A549 (cell line): ENCODE measurements around the gene STIM2. TPM values are rescaled to one million over a fixed set of nuclear protein-coding genes. Genes with fewer than 3 reads are reported as not detected.

Experiments used
- ATAC-seq, 2 experiments: fragments of 200-7000 bp in 1 of 2; fragments of >200 bp in 1 of 2; cut with Nextera tagmentation in 1 of 2; cut with Tn5 transposase in 1 of 2; 3 replicates each; pipeline versions ENCODE4 v1.8.0 to v1.9.1; 2018 to 2020; ENCODE audit warnings: mild to moderate bottlenecking in 1 of 2, moderate library complexity in 1 of 2
- CTCF ChIA-PET: fragments of 300-600 bp; sonication (Branson Sonifier 250); formaldehyde crosslinking; extraction: SDS; loops from one replicate; lab custom pipeline; 2021; ENCODE audit warnings: antibody characterized with exemption, inconsistent platforms; lab: Yijun Ruan, JAX
- POLR2A ChIA-PET: fragments of 350-600 bp; formaldehyde crosslinking; extraction: SDS; loops from one replicate; lab custom pipeline; 2021; ENCODE audit warnings: antibody characterized with exemption, inconsistent platforms; lab: Yijun Ruan, JAX
- DNase-seq, 2 experiments: peaks; one replicate each; pipeline versions ENCODE4 v3.0.0 to v3.0.0-alpha.2; 2011 to 2016; ENCODE audit warnings: low read depth in 1 of 2, low spot score in 1 of 2
- FAIRE-seq: peaks from 2 replicates; lab custom pipeline; 2011; peaks lifted over from hg19 to GRCh38; lab: Jason Lieb, UNC
- H3K27ac ChIP-seq, 2 experiments: fragments of >200 bp; sonication (Bioruptor Twin); formaldehyde crosslinking; 3 replicates each; pipeline ENCODE4 v1.5.1; 2016 to 2017
- H3K4me1 ChIP-seq: fragments of >200 bp; sonication (Bioruptor Twin); formaldehyde crosslinking; 3 replicates; pipeline ENCODE4 v1.6.1; 2016
- H3K4me2 ChIP-seq: fragments of >200 bp; sonication (Bioruptor Twin); formaldehyde crosslinking; 3 replicates; pipeline ENCODE4 v1.6.1; 2016
- H3K4me3 ChIP-seq: fragments of >200 bp; sonication (Bioruptor Twin); formaldehyde crosslinking; 3 replicates; pipeline ENCODE4 v1.5.1; 2016
- H3K9me3 ChIP-seq: fragments of >200 bp; sonication (Bioruptor Twin); formaldehyde crosslinking; 3 replicates; pipeline ENCODE4 v1.6.1; 2016
- CBX2 ChIP-seq: fragments of 200-600 bp; sonication (generic); IDR thresholded peaks from 2 replicates; pipeline ENCODE4 v1.6.1; 2016; ENCODE audit warnings: low read depth, mild to moderate bottlenecking, borderline replicate concordance
- CBX8 ChIP-seq: fragments of 200-600 bp; sonication (generic); IDR thresholded peaks from 2 replicates; pipeline ENCODE4 v1.6.1; 2016
- CHD2 ChIP-seq: fragments of 150-350 bp; IDR thresholded peaks from 2 replicates; pipeline ENCODE4 v1.6.1; 2014; ENCODE audit warnings: low read length; ENCODE audit not compliant: partially characterized antibody
- CHD4 ChIP-seq: fragments of 200-600 bp; sonication (generic); IDR thresholded peaks from 2 replicates; pipeline ENCODE4 v1.6.1; 2016; ENCODE audit warnings: antibody characterized with exemption, mild to moderate bottlenecking, borderline replicate concordance
- EP300 ChIP-seq, 2 experiments: fragments of >200 bp; sonication (Bioruptor Twin); formaldehyde crosslinking; IDR thresholded peaks; 2 replicates in 1 of 2; 3 replicates in 1 of 2; pipeline ENCODE4 v1.6.1; 2016 to 2017
- FOSB ChIP-seq: fragments of 250-450 bp; sonication (Bioruptor Pico); IDR thresholded peaks from 2 replicates; pipeline ENCODE4 v1.5.0; 2020; ENCODE audit warnings: mild to moderate bottlenecking, moderate library complexity
- HDAC2 ChIP-seq: fragments of 200-600 bp; sonication (generic); IDR thresholded peaks from 2 replicates; pipeline ENCODE4 v1.6.1; 2016
- HOXA7 ChIP-seq: fragments of 250-450 bp; sonication (Bioruptor Pico); IDR thresholded peaks from 2 replicates; pipeline ENCODE4 v1.5.0; 2020; ENCODE audit warnings: mild to moderate bottlenecking, moderate library complexity
- HOXB13 ChIP-seq: fragments of 250-450 bp; sonication (Bioruptor Pico); IDR thresholded peaks from 2 replicates; pipeline ENCODE4 v1.5.0; 2020; ENCODE audit warnings: low read depth, mild to moderate bottlenecking, moderate library complexity
- HOXB5 ChIP-seq: fragments of 250-450 bp; sonication (Bioruptor Pico); IDR thresholded peaks from 2 replicates; pipeline ENCODE4 v1.5.0; 2020; ENCODE audit warnings: mild to moderate bottlenecking, moderate library complexity
- JUNB ChIP-seq: fragments of >200 bp; sonication (Bioruptor Twin); formaldehyde crosslinking; IDR thresholded peaks from 2 replicates; pipeline ENCODE4 v1.6.1; 2016
- KDM5A ChIP-seq: fragments of 200-600 bp; sonication (generic); IDR thresholded peaks from 2 replicates; pipeline ENCODE4 v1.6.1; 2016; ENCODE audit warnings: antibody characterized with exemption, mild to moderate bottlenecking
- MAX ChIP-seq: IDR thresholded peaks from 2 replicates; pipeline ENCODE4 v1.6.1; 2012
- MYC ChIP-seq: IDR thresholded peaks from 2 replicates; pipeline ENCODE4 v1.6.1; 2012; ENCODE audit warnings: mild to moderate bottlenecking, inconsistent platforms, low read length, improper control_type of control experiment, borderline replicate concordance
- NFE2L2 ChIP-seq: fragments of 150-350 bp; conservative IDR thresholded peaks from 2 replicates; pipeline ENCODE4 v1.6.1; 2014; ENCODE audit warnings: low read length
- NPAS2 ChIP-seq: fragments of 250-450 bp; sonication (Bioruptor Pico); IDR thresholded peaks from 2 replicates; pipeline ENCODE4 v1.8.0; 2022; ENCODE audit warnings: mild to moderate bottlenecking, moderate library complexity, borderline replicate concordance
- POLR2A ChIP-seq: IDR thresholded peaks from 2 replicates; pipeline ENCODE4 v1.6.1; 2012; ENCODE audit warnings: mild to moderate bottlenecking, low read length
- RCOR1 ChIP-seq: fragments of 150-350 bp; IDR thresholded peaks from 2 replicates; pipeline ENCODE4 v1.6.1; 2014; ENCODE audit warnings: antibody characterized with exemption, low read length, low read depth
- RFX5 ChIP-seq: fragments of 450-650 bp; IDR thresholded peaks from 2 replicates; pipeline ENCODE4 v1.7.1; 2014; ENCODE audit warnings: antibody characterized with exemption, mild to moderate bottlenecking, moderate library complexity
- SREBF2 ChIP-seq: fragments of 450-650 bp; IDR thresholded peaks from 2 replicates; pipeline ENCODE4 v1.6.1; 2014; ENCODE audit warnings: mild to moderate bottlenecking, moderate library complexity
- TFCP2L1 ChIP-seq: fragments of 250-450 bp; sonication (Bioruptor Pico); IDR thresholded peaks from 2 replicates; pipeline ENCODE4 v1.5.0; 2021; ENCODE audit warnings: mild to moderate bottlenecking
- TP53 ChIP-seq: fragments of 250-450 bp; sonication (Bioruptor Pico); IDR thresholded peaks from 2 replicates; pipeline ENCODE4 v1.5.0; 2021; ENCODE audit warnings: mild to moderate bottlenecking, moderate library complexity
- ZC3H11A ChIP-seq: fragments of 450-650 bp; IDR thresholded peaks from 2 replicates; pipeline ENCODE4 v1.6.1; 2014; ENCODE audit warnings: antibody characterized with exemption, mild to moderate bottlenecking
- ZNF302 ChIP-seq: fragments of 250-450 bp; sonication (Bioruptor Pico); IDR thresholded peaks from 2 replicates; pipeline ENCODE4 v1.9.0; 2021; ENCODE audit warnings: inconsistent platforms, mild to moderate bottlenecking, moderate library complexity
- ZSCAN20 ChIP-seq: fragments of 250-450 bp; sonication (Bioruptor Pico); IDR thresholded peaks from 2 replicates; pipeline ENCODE4 v1.8.0; 2022; ENCODE audit warnings: mild to moderate bottlenecking, moderate library complexity
- WGBS: methylation state at CpG from one replicate; pipeline ENCODE4 v1.1.6; 2017; ENCODE audit errors: missing lambda C conversion rate; 5-methylcytosine and 5-hydroxymethylcytosine counted together
- polyA plus RNA-seq, 4 experiments: library from polyadenylated mRNA; depleted of rRNA in 3 of 4; stranded (reverse); fragments of >200 nt; fragmentation: RNase III in 1 of 4; extraction: RNeasy Plus Mini Kit Qiagen cat#74134 plus additional on column Dnase treatment in 1 of 4; gene quantifications; 2 replicates in 3 of 4; 3 replicates in 1 of 4; pipeline ENCODE4 v1.2.3, GENCODE V29; 2011 to 2017
- TF ChIP-seq, protein P1 (sequence below): fragments of >200 bp; sonication (Bioruptor Twin); formaldehyde crosslinking; IDR thresholded peaks from 3 replicates; pipeline ENCODE4 v1.6.1; 2016
- TF ChIP-seq, protein P2 (sequence below): IDR thresholded peaks from 2 replicates; pipeline ENCODE4 v1.6.1; 2012
- TF ChIP-seq, protein P3 (sequence below): fragments of 250-450 bp; sonication (Bioruptor Pico); IDR thresholded peaks from 2 replicates; pipeline ENCODE4 v1.5.0; 2020; ENCODE audit warnings: low read depth, mild to moderate bottlenecking, moderate library complexity
- TF ChIP-seq, protein P4 (sequence below): fragments of >200 bp; sonication (Bioruptor Twin); formaldehyde crosslinking; IDR thresholded peaks from 2 replicates; pipeline ENCODE4 v1.6.1; 2016

The STIM2 gene
- polyA plus RNA-seq, 2 of the 4 experiments (the other 2 are of a cell fraction), result 13.6 to 20.6 TPM

- H3K4me2 ChIP-seq, result no peak overlapping the region
- ChIA-PET CTCF (interaction anchor here (1.0 kb wide), 1 partner anchor 9 kb away, joined by 5 read pairs; no protein-coding TSS in a partner anchor), POLR2A (interaction anchor here (1.0 kb wide), 1 partner anchor 141 kb away, joined by 3 read pairs; the partner anchor contains the start of gene STIM2)
- H3K4me1 ChIP-seq, result peaks cover 16% of the 10 kb centered on the region
- H3K27ac ChIP-seq, result no peak overlapping the region
- 0 out of 6 replicates have a peak, but pooled peaks of 1 of the 2 experiments have one; percentile 23 for ATAC-seq
- H3K4me3 ChIP-seq, result no peak overlapping the region
- FAIRE-seq, result no peak
- 85% methylated on average over 4 of the region's 4 CpGs for WGBS
- H3K9me3 ChIP-seq, result no peaks in the 10 kb centered on the region
- TF ChIP-seq, protein P1, sequence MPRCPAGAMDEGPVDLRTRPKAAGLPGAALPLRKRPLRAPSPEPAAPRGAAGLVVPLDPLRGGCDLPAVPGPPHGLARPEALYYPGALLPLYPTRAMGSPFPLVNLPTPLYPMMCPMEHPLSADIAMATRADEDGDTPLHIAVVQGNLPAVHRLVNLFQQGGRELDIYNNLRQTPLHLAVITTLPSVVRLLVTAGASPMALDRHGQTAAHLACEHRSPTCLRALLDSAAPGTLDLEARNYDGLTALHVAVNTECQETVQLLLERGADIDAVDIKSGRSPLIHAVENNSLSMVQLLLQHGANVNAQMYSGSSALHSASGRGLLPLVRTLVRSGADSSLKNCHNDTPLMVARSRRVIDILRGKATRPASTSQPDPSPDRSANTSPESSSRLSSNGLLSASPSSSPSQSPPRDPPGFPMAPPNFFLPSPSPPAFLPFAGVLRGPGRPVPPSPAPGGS, result no peak
- no peak for TF ChIP-seq RFX5
- no peak for TF ChIP-seq EP300 (IDR thresholded peaks at IDR 0.05)
- TF ChIP-seq JUNB, result no peak
- no peak for DNase-seq
Observed at GRCh38 chr4:27001398-27002164, 140.9 kb downstream of the STIM2 start.

DNA sequence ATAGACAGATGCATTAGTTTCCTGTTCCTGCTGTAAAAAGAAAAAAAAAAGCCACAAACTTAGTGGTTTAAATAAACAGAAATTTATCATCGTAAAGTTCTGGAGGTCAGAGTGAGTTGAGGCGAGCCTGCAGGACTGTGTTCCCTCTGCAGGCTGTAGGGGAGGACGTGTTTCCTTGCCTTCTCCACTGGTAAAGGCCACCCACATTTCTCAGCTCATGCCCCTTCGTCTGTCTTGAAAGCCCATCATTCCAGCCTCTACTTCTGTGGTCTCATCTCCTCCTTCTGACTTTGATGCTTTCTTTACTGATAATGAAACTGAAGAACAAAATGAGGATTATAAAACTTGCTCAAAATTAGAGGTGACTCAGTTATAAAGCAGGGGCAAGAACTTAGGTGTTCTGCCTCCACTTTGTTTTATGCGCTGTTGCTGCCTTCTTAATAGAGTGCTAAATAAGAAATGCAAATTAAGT lies 143.0 kb downstream of the STIM2 start:
- Histone ChIP-seq H3K27ac (no peak overlapping the region), H3K4me2 (no peak overlapping the region), H3K4me3 (no peak overlapping the region), H3K9me3 (no peaks in the 10 kb centered on the region), H3K4me1 (peaks cover 16% of the 10 kb centered on the region)
- ChIA-PET POLR2A (no interaction called here), CTCF (interaction anchor here (0.9 to 1.0 kb wide), 2 partner anchors 17 to 1015 kb away, joined by 3 read pairs; no protein-coding TSS in a partner anchor)
- FAIRE-seq (no peak), ATAC-seq (no peak), DNase-seq (no peak)
- no peak for TF ChIP-seq FOSB
- TF ChIP-seq, protein P2, sequence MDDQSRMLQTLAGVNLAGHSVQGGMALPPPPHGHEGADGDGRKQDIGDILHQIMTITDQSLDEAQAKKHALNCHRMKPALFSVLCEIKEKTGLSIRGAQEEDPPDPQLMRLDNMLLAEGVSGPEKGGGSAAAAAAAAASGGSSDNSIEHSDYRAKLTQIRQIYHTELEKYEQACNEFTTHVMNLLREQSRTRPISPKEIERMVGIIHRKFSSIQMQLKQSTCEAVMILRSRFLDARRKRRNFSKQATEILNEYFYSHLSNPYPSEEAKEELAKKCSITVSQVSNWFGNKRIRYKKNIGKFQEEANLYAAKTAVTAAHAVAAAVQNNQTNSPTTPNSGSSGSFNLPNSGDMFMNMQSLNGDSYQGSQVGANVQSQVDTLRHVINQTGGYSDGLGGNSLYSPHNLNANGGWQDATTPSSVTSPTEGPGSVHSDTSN, result no peak
- TF ChIP-seq ZC3H11A, result no peak
- TF ChIP-seq CHD4, result no peak
- no peak for TF ChIP-seq MYC
- TF ChIP-seq NPAS2 (CRISPR knock-in tag), result no peak
- no peak for TF ChIP-seq HOXA7 (CRISPR knock-in tag)
- TF ChIP-seq HOXB13 (CRISPR knock-in tag), result no peak
- no peak for TF ChIP-seq MAX
- no peak for TF ChIP-seq HOXB5 (CRISPR knock-in tag)
- TF ChIP-seq NFE2L2, result no peak
- TF ChIP-seq, protein P1, result no peak
- 69% methylated on average over 5 of the region's 5 CpGs for WGBS

- CTCF ChIA-PET, result no interaction called here
- POLR2A ChIA-PET, result no interaction called here
- no peak for DNase-seq
- no peak for ATAC-seq
- Histone ChIP-seq H3K4me2 (peak overlapping the region; percentile 21; the same call in 1 of the 3 replicates), H3K27ac (no peak overlapping the region), H3K9me3 (no peaks in the 10 kb centered on the region), H3K4me1 (peaks cover 16% of the 10 kb centered on the region), H3K4me3 (no peak overlapping the region)
- TF ChIP-seq CHD2 (no peak), TFCP2L1 (CRISPR knock-in tag) (no peak), HOXA7 (CRISPR knock-in tag) (no peak), SREBF2 (no peak), RCOR1 (no peak), CBX8 (no peak), HDAC2 (no peak), ZC3H11A (no peak), ZSCAN20 (no peak), RFX5 (no peak), CBX2 (no peak), ZNF302 (CRISPR knock-in tag) (no peak), POLR2A (no peak), HOXB13 (CRISPR knock-in tag) (no peak), KDM5A (no peak), TP53 (CRISPR knock-in tag) (no peak), NPAS2 (CRISPR knock-in tag) (no peak)
- TF ChIP-seq, protein P3, sequence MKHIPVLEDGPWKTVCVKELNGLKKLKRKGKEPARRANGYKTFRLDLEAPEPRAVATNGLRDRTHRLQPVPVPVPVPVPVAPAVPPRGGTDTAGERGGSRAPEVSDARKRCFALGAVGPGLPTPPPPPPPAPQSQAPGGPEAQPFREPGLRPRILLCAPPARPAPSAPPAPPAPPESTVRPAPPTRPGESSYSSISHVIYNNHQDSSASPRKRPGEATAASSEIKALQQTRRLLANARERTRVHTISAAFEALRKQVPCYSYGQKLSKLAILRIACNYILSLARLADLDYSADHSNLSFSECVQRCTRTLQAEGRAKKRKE (CRISPR knock-in tag), result no peak
- TF ChIP-seq, protein P1, result no peak
- TF ChIP-seq, protein P4, sequence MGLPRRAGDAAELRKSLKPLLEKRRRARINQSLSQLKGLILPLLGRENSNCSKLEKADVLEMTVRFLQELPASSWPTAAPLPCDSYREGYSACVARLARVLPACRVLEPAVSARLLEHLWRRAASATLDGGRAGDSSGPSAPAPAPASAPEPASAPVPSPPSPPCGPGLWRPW, result no peak
- FAIRE-seq, result no peak
Observed at GRCh38 chr4:27005501-27005900, 144.9 kb downstream of the STIM2 start.
